Measurements from ENCODE around the gene CCNT1.

GRCh38 chr12:48640854-48641253 is 75.7 kb downstream of the CCNT1 start:
- no peak for TF ChIP-seq EZH2 (IDR thresholded peaks at IDR 0.05; ENCODE audit: insufficient read depth, low read length)
- no peak for TF ChIP-seq CTCF (IDR thresholded peaks at IDR 0.05; ENCODE audit: insufficient read depth, low read depth, low read length)
